ENCODE data around the gene TAF4B. TPM values are rescaled to one million over a fixed set of nuclear protein-coding genes. Genes with fewer than 3 reads are reported as not detected.

Gene TAF4B
- total and polyA plus RNA-seq, 9 of the 15 experiments (the other 6 are each of a cell fraction or from before 2014, with no cell fraction given), result 4.5 to 25.3 (median 20.5) TPM

- TF ChIP-seq TCFL5 (CRISPR knock-in tag; conservative IDR thresholded peaks at IDR 0.05) (no peak), ZNF57 (CRISPR knock-in tag; IDR thresholded peaks at IDR 0.05) (no peak), USF2 (CRISPR knock-in tag; IDR thresholded peaks at IDR 0.05) (no peak), JUND (IDR thresholded peaks at IDR 0.05; ENCODE audit: borderline replicate concordance, low read depth, low read length) (no peak), JUND (tag; IDR thresholded peaks at IDR 0.05; ENCODE audit: borderline replicate concordance, low read depth, low read length) (no peak)
Measured at GRCh38 chr18:26192233-26192632, 34.0 kb upstream of the TAF4B start (continued).

- no peaks in the 10 kb centered on the region for H3K4me1 ChIP-seq (replicated peaks in 1 of 2; ENCODE audit: control insufficient read depth in 2 of 2, insufficient read depth in 2 of 2, low read length in 2 of 2)
- no peak overlapping the region for H3K27ac ChIP-seq (ENCODE audit: extremely low read depth, low read depth, low read length)
- no peaks in the 10 kb centered on the region for H3K79me2 ChIP-seq (ENCODE audit: control insufficient read depth, insufficient read depth, low read length)
- H4K20me1 ChIP-seq (replicated peaks; ENCODE audit: control insufficient read depth, insufficient read depth, low read length), result no peaks in the 10 kb centered on the region
- intact Hi-C loops (cut with micrococcal nuclease) (no loop called here), in situ Hi-C loops (cut with MboI) (no loop called here)
- 12% methylated on average over 3 of the region's 3 CpGs for WGBS (ENCODE audit: insufficient coverage, low coverage, missing lambda C conversion rate)
- ChIA-PET POLR2A (interaction anchor here (0.6 to 1.0 kb wide), 3 partner anchors 8 to 36 kb away, joined by 3 to 4 read pairs (median 3); no protein-coding TSS in a partner anchor), CTCF (ENCODE audit: low intra/inter-chr PET ratio) (no interaction called here)
- no peak overlapping the region for H3K9ac ChIP-seq (ENCODE audit: insufficient read depth in 1 of 2, low read depth in 2 of 2, low read length in 2 of 2)
- DNase-seq (ENCODE audit: extremely low read depth in 1 of 4, low spot score in 3 of 4) (no peak), ATAC-seq (peak; percentile 34), FAIRE-seq (no peak)
- BruUV-seq (replicated peaks), result no TSS peak
- H3K36me3 ChIP-seq (ENCODE audit: control insufficient read depth, insufficient read depth, low read length), result no peaks in the 10 kb centered on the region
- H3K9me1 ChIP-seq (ENCODE audit: control insufficient read depth, insufficient read depth, low read length), result no peaks in the 10 kb centered on the region
- no peaks in the 10 kb centered on the region for H3K9me3 ChIP-seq (replicated peaks; ENCODE audit: control insufficient read depth, insufficient read depth, low read depth, low read length)
- H3K4me3 ChIP-seq, result no peak overlapping the region
- no peak overlapping the region for H3K4me2 ChIP-seq (ENCODE audit: insufficient read depth, low read length)
- peaks cover 4 to 10% of the 10 kb centered on the region in 2 experiments; a peak in 3 of 5 replicates for H3K27me3 ChIP-seq (ENCODE audit: control insufficient read depth in 2 of 2, insufficient read depth in 2 of 2, low read length in 2 of 2)
- no peak overlapping the region for H2AFZ ChIP-seq (ENCODE audit: low read depth, low read length)
- TF ChIP-seq ZNF23 (CRISPR knock-in tag; IDR thresholded peaks at IDR 0.05) (no peak), FOXA1 (IDR thresholded peaks at IDR 0.05; ENCODE audit: borderline replicate concordance) (no peak), REST (IDR thresholded peaks at IDR 0.05; ENCODE audit: borderline replicate concordance) (no peak), REST (CRISPR knock-in tag; IDR thresholded peaks at IDR 0.05; ENCODE audit: low read depth) (no peak), ZNF75A (CRISPR knock-in tag; IDR thresholded peaks at IDR 0.05) (no peak), RNF219 (CRISPR knock-in tag; IDR thresholded peaks at IDR 0.05) (no peak)
Measured at GRCh38 chr18:26196605-26197004, 29.6 kb upstream of the TAF4B start.
